HUDEP-2 (cell line): ENCODE measurements around the gene ISG15.
"Not testable (repeated sequence)": the region's sequence is repeated elsewhere in the genome, so short reads cannot be mapped to it uniquely, and the experiment has no call there.

Experiments used
- DNase-seq, 76 experiments: peaks; one replicate each; lab custom pipeline; 2025; ENCODE audit not compliant: unreplicated experiment in 76 of 76; lab: John Stamatoyannopoulos, UW

ISG15 gene

GRCh38 chr1:974687-975328 lies 38.5 kb upstream of the ISG15 start:
- DNase-seq: no peak

GRCh38 chr1:975365-975764 lies 37.9 kb upstream of the ISG15 start:
- DNase-seq: no peak

- DNase-seq: peak in 51 of 76 experiments; percentile 3 to 66 (median 36)
Measured at GRCh38 chr1:975896-976683, 37.2 kb upstream of the ISG15 start.

GRCh38 chr1:976791-977190 lies 36.5 kb upstream of the ISG15 start:
- not testable (repeated sequence) for DNase-seq

GRCh38 chr1:978069-978834 lies 35.0 kb upstream of the ISG15 start:
- no peak for DNase-seq

- DNase-seq: no peak
Measured at GRCh38 chr1:978835-979743, 34.2 kb upstream of the ISG15 start.

- DNase-seq: no peak
Measured at GRCh38 chr1:979744-980072, 33.6 kb upstream of the ISG15 start.

- DNase-seq: no peak
Measured at GRCh38 chr1:980137-980571, 33.1 kb upstream of the ISG15 start.

- DNase-seq: no peak
Measured at GRCh38 chr1:980602-981395, 32.5 kb upstream of the ISG15 start.

GRCh38 chr1:981491-981954 lies 31.8 kb upstream of the ISG15 start:
- DNase-seq: no peak

GRCh38 chr1:981955-982558 lies 31.2 kb upstream of the ISG15 start, which contains the start of gene PERM1:
Gene PERM1, minus strand, starts transcription at chr1:982093. Its CDS starts 1,064 bp downstream, at chr1:981029.
- DNase-seq: no peak

GRCh38 chr1:982765-983436 lies 30.4 kb upstream of the ISG15 start:
- no peak for DNase-seq

- peak in 21 of 76 experiments; percentile 6 to 36 (median 18) for DNase-seq
Measured at GRCh38 chr1:983798-984475, 29.4 kb upstream of the ISG15 start.

GRCh38 chr1:984476-984814 lies 28.9 kb upstream of the ISG15 start:
- DNase-seq: no peak

- DNase-seq: no peak
Measured at GRCh38 chr1:985126-985525, 28.2 kb upstream of the ISG15 start.

- not testable (repeated sequence) for DNase-seq
Measured at GRCh38 chr1:988061-988460, 25.2 kb upstream of the ISG15 start.

GRCh38 chr1:991275-991674 lies 22.0 kb upstream of the ISG15 start:
- DNase-seq: not testable (repeated sequence)

GRCh38 chr1:991895-992294 lies 21.4 kb upstream of the ISG15 start:
- no peak for DNase-seq
